IPS DF 19.7 (cell line): ENCODE data around the gene SHROOM3.
A peak's percentile ranks its signal among the peaks of the same experiment; 100 is the strongest.

Experiments
- DNase-seq: peaks from one replicate; pipeline ENCODE4 v3.0.0-alpha.2; 2013; ENCODE audit warnings: low read depth, low spot score

Gene SHROOM3

DNA sequence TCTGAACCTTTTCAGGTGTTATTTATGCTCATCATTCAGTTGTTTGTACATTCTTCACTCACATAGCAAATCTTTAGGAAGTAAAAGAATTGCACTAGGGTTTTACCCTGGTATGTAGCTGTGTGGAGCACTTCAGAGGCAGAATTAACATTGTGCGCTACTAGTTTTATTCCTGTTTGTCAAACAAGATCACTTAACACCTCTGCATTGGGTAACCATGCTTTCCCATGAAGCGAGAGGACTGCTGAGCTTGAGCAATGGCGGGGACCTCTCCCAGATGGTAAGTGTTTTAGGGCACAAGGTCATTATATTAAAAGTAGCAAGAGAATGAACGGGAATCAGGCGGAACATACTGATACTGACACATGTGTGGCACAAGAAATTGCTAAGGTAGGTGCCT lies 59.2 kb downstream of the SHROOM3 start:
- no peak for DNase-seq

DNA sequence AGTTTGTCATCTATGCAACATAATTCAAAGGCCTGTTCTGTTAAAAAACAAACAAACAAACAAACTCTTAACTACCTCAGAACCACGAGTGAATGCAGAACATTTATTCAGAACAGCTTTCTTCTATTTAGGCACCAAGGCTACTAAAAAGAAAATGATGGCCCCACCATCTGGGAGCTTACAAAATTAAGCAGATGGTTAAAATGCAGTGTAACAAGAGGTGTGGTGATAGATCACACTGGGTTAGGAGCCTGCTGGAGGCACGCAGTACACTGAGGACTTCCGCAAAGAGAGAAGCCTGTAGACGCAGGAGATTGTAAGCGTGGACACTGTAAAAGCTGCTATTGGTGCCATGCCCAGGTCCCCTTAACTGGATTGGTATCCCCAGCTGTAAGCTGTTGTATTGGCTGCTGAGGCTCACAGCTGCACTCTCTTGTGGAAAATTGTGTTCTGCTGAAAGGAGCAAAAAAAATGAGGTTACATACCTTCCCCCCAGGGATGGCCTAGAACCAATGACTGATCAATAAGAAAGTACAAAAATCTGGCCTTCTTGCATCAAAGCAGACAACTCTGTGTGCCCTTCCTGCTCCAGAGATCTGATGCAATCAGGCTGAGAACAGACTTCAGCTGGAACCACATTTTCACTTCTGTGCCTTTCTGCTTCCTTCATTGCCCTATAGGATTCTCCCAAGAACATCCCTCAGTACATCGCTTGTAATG lies 60.0 kb downstream of the SHROOM3 start:
- no peak for DNase-seq

DNA sequence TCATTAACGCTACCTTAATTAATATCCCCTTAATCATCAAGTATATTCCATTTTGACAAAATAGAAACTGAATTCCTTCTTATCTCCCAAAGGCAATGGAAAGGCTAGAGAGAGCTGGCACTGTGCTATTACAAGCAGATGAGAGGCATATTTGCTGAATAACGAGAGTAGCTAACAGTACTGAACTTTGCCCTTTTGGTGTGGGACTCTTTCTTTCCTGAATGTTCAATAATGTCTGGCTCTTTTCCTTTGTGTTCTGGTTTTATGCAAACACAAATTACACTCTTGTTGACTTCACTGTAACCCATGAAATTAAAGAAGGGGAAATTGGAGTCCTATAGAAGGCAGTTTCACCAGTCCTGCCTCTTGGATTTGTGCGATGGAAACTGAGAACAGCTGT lies 63.5 kb downstream of the SHROOM3 start:
- no peak for DNase-seq

DNA sequence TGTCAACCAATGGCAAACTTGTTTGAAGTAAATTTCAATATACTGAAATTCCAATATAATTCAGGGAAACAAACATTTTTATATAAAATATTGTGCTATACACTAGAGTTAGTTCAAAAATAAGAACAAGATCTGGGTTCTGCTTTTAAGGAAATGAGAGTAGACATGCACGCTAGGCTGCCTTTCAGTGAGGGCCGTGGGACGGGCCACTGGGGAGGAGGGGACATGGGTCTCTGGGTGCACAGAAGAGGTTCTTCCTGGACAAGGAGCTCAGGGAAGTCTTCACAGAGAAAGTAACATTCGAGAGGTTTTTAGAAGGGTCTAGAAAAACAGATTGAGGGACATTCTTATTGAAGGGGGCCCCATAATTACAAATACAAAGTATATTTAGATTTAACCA lies 64.4 kb downstream of the SHROOM3 start:
- no peak for DNase-seq

GRCh38 chr4:76502886-76503285 lies 67.9 kb downstream of the SHROOM3 start:
- no peak for DNase-seq

- DNase-seq = no peak
Observed at GRCh38 chr4:76504613-76505465, 69.8 kb downstream of the SHROOM3 start.

DNA sequence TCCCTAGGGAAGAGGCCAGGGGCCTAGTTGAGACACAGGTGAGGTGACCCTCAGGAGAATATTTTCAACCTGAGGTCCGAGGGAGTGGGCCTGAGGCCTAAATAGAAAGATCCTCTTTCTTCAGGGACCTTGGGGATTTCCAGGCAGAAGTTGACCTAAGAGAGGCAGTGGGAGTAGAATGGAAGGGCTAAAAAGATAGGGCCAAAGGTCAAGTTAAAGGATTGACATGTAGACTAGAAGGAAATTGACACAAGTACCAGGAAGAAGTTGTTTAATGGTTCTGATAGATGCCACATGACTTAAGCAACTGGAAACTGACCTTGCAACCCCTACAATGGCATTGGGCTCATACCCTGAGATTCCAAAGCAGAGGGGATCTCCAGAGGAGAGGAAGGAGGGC lies 76.9 kb downstream of the SHROOM3 start:
- DNase-seq = no peak

- DNase-seq = no peak
Observed at GRCh38 chr4:76513482-76513881, 78.5 kb downstream of the SHROOM3 start.

- no peak for DNase-seq
Observed at GRCh38 chr4:76514087-76514486, 79.1 kb downstream of the SHROOM3 start.

DNA sequence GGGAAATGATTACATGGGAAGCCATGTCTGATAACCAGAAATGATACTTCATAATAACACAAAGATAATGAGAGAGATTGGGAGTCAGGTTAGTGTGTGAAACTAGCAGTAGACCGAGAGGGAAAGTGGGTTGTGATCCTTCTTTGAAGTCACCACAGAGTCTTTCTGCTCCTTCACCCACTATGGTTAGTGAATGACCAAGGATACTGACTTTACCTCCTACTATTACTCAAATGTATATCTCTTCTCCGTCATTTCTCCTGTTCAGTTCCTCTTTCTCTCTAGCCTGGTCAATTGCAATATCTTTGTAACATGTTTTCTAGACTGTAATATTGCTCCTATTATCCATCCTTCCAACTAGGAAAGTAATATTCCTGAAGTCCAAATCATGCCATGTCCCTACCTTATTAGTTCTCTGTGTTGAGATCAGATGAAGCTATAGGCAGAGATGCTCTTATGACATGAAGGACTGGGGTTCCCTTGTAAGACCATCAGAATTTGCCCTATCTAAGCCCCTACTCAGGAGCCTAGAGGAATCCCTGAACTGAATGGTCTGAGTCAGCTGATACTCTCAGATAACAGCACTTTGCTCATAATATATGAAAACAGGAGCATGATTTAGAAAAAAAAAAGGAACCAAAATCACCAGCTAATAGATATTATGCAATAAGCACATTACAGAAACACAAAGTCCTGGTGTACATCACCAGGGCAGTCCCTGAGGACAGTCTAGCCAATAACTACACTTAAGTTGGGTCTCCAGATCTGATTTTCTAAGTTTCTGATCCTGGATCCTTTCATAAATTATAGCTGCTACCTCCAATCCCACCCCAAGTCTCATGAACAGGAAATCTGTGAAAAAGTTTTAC lies 81.2 kb downstream of the SHROOM3 start:
- DNase-seq = no peak

DNA sequence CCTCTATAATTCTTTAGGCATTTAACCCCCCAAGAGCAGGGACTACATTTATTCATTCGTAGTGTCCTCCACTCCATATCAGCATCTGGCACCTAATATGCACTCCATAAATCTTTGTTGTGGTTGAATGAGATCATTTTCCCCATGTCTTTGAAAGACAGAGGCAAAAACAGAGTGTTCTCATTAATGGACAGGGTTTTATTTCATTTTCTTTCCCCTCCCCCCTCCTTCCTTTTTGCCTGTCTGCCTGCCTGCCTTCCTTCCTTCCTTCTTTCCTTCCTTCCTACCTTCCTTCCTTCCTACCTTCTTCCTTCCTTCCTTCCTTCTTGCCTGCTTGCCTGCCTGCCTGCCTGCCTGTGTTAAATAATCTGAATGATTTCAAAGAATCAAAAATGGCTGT lies 83.2 kb downstream of the SHROOM3 start:
- DNase-seq = no peak

- DNase-seq = no peak
Observed at GRCh38 chr4:76523593-76523992, 88.6 kb downstream of the SHROOM3 start.

GRCh38 chr4:76525751-76526150 lies 90.7 kb downstream of the SHROOM3 start:
- DNase-seq = no peak

DNA sequence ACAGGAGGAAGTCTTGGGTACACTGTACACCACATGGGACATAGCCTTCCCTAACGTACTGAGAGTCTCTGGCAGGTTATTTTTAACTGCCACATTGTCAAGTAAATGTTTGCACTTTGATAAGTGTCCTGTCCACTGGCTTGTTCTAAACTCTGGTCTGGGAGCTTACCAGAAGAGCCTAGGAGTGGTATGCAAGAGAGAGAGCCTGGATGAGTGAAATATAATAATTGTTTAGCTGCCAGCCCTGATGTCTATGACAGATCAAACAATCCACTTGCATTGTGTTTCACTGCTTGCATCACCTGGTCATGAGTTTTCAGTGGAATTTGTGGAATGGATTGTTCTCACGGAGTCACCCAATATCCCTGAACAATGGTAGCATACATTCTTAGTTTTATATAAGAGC lies 91.6 kb downstream of the SHROOM3 start:
- no peak for DNase-seq

GRCh38 chr4:76527666-76528065 lies 92.6 kb downstream of the SHROOM3 start:
- no peak for DNase-seq

- no peak for DNase-seq
Observed at GRCh38 chr4:76531597-76531996, 96.6 kb downstream of the SHROOM3 start.

DNA sequence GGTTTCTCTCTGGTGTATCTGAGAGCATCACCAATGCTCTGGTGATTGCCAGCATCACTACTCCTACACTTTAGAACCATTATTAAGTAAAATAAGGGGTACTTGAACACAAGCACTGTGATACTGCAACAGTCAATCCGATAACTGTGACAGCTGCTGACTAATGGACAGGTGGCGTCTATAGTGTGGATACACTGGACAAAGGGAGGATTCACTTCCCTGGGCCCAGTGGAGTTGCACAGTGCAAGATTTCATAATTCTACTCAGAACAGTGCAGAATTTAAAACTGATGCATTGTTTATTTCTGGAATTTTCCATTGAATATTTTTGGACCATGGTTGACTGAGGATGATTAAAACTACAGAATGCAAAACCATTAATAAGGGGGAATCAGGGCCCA lies 97.8 kb downstream of the SHROOM3 start:
- no peak for DNase-seq

DNA sequence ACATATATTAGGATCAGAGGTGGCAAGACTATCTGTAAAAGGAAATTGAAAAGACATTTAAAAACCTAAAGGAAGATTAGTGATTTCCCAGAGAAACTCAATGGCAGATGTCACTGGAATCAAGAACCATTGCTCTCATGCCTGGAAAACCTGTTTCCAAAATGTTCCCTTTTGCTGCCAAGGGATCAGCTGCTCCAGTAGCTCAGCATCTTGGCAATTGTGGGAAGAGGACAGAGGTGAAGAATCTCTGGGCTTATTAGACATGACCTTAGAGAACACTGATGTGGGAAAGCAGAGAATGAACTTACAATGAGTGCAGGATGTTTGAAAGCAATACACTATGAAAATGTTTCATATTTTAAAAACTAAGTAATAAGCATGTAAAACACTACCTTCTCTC lies 98.3 kb downstream of the SHROOM3 start:
- no peak for DNase-seq

DNA sequence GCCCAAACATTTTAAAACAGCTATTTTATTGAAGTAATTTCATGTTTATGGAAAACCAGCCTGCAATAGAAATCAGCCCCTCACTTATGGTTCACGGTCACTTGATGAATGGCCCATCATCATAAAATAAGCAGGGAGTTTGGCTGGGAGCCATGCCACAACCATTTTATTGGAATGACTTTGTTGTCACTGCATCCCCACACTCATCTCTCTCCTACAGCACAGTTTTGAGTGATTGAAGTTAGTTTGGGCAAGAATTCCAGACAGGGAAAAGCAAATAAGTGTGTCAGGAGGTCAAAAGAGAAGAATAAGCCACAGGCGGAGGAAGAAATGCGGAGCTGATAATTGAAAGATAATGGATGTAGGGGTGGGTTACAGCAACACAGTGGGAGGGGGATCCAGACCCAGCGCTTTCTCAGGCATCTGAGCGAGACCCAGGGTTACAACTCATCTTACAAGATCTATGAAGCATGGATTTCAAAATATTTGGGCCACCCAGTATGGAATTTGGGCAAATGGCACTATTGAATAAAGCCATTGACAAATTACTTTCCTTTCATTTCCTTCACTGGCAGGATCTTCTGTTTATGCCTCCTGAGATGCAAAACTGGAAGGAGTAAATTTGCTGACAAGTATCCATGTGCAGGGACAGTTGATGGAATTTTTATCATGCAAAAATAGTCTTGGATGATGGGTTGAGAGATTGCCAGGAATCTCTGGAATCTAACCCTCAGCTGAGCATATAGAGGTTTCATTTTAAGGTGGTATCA lies 100.8 kb downstream of the SHROOM3 start:
- DNase-seq = no peak

DNA sequence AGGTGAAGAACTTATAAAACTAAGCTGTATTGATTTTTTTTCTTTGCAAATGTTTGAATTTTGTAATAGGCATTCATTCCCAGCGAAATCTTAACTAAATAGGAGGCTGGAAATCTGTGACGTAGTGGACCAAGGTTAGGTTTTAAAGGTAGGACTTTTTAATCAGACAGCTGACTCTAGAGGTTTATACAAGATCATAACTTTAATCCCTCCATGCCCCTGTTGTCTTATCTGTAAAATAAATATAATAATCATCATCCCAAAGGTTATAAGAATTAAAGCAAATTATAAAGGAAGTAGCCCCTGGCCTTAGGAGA lies 101.3 kb downstream of the SHROOM3 start:
- DNase-seq = no peak

DNA sequence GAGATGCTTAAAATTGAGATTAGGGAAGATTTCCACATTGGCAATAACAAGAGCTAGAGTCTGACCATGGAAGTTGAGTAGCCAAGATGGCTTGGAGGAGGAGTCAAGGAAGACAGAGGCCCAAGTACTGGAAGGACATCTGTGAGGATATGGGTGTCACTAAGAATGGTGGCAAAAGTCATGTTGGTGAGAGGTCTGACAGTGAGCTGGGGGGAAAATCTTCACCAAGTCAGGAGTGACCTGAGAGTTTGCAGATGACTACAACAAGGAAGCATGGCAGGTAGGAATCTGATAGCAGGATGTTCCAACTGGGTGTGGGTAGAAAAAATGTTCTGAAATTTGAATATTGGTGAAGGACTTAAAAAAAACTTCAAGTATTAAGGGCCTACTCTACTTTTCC lies 103.3 kb downstream of the SHROOM3 start:
- DNase-seq = no peak

DNA sequence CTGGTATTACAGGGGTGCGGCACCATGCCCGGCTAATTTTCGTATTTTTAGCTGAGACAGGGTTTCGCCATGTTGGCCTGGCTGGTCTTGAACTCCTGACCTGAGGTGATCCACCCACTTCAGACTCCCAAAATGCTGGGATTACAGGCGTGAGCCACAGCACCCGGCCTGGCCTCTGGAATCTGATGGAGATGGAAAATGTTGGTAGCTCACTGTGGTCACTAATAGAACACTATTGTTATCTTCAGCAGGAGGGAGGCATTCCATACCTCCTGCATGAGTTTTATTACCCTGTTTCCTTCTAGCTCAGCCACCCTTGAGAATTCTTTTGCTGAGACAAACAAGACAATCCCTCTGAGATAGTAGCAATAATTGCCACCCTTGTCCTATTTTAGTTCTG lies 105.0 kb downstream of the SHROOM3 start:
- peak; percentile 60 for DNase-seq
